Right renal pelvis (tissue), 4 donors: ENCODE results near the gene PTCSC3. TPM values are rescaled to one million over a fixed set of nuclear protein-coding genes. Genes with fewer than 3 reads are reported as not detected.

Source experiments
- DNase-seq, 4 donors: peaks; one replicate each; pipeline ENCODE4 v3.0.0-alpha.2; 2013; ENCODE audit warnings: low read depth in 4 of 4, low spot score in 3 of 4, missing footprints in 1 of 4
- polyA plus RNA-seq, 4 donors: library from polyadenylated mRNA; unstranded; fragments of 120-200 nt; gene quantifications; one replicate each; pipeline ENCODE4 v1.2.1, GENCODE V29; 2013; ENCODE audit not compliant: insufficient read length in 4 of 4

Gene PTCSC3
- polyA plus RNA-seq, 4 donors = 0.13 to 1.0 (median 0.47) TPM; not detected in 1

- DNase-seq = no peak
Measured at GRCh38 chr14:36086629-36087395, 89.7 kb downstream of the PTCSC3 start.

DNA sequence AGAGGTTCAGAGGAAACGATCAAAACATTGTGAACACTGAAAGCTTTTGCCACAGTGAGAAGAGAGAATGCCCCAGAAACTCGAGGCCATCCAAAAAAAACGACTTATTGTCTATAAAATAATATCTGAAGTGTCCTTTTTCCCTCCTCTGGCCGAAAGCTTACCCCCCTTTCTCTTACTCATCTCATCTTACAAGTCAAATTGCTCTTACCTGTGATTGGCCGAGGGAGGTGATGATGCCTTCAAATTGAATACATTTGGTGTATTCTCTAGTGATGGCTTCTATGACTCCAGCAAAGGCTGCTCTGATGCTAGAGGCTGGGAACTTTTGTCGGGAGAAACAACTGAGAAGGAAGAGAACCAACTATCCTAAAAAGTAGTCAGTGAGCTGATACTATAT lies 90.7 kb downstream of the PTCSC3 start:
- DNase-seq = no peak

Other genes with a start within 250 kb of the PTCSC3 start
- gene MBIP, start 143.9 kb upstream of the PTCSC3 start, polyA plus RNA-seq = 10 to 100 TPM; 49.6 to 60.4 (median 58.4) TPM